ENCODE data around the gene MTA1. TPM values are rescaled to one million over a fixed set of nuclear protein-coding genes. Genes with fewer than 3 reads are reported as not detected.

The MTA1 gene
- total RNA-seq, 4 donors from 2014 or later: 49.0 to 94.2 (median 67.9) TPM

DNA sequence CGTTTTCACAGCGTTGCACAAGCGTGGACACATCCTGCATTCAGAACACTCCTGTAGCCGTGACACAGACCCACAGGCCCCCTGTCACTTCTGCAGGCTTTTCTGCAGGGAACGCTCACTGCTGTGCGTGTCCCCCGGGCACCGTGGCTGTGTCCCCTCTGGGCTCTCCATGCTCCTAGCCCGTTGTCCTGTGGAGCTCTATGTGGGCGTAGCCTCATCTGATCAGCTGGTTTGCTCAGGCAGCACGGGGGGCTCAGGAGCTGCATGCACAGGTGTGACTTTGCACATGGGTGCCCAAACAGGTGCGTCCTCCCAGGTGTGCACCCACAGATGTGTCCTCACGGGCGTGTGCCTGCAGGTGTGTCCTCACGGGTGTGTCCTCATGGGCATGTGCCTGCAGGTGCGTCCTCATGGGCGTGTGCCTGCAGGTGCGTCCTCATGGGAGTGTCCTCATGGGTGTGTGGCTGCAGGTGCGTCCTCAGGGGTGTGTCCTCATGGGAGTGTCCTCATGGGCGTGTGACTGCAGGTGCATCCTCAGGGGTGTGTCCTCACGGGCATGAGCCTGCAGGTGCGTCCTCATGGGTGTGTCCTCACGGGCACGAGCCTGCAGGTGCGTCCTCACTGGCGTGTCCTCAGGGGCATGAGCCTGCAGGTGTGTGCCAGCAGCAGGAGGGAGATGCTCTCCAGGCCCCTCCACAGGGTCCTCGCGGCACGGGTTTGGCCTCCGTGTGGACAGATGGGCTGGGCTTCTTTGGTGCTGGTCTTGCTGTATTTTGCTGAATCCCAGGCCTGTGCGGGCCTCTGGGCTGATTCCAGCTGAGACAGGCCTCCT is 17.5 kb downstream of the MTA1 start:
- Histone ChIP-seq H3K4me3 (no peak overlapping the region), H3K36me3 (peaks cover 0 to 39% (median 25%) of the 10 kb centered on the region in 4 donors), H3K27me3 (no peaks in the 10 kb centered on the region), H3K9me3 (no peaks in the 10 kb centered on the region), H3K27ac (replicated peaks in 1 of 4) (no peak overlapping the region), H3K4me1 (peaks cover 0 to 25% (median 8%) of the 10 kb centered on the region in 4 donors)
- TF ChIP-seq POLR2AphosphoS5 (IDR thresholded peaks at IDR 0.05): no peak
- TF ChIP-seq CTCF (IDR thresholded peaks at IDR 0.05): no peak
- no peak for TF ChIP-seq EP300 (IDR thresholded peaks at IDR 0.05)
- TF ChIP-seq POLR2A (IDR thresholded peaks at IDR 0.05; ENCODE audit: low read depth): no peak
- 93% methylated on average over 16 of the region's 31 CpGs for WGBS
- intact Hi-C loops (cut with DNase I): no loop called here
- no peak for DNase-seq (ENCODE audit: extremely low spot score)

GRCh38 chr14:105437723-105438500 is 18.3 kb downstream of the MTA1 start:
- DNase-seq (ENCODE audit: extremely low spot score): no peak
- intact Hi-C loops (cut with DNase I): no loop called here
- Histone ChIP-seq H3K9me3 (no peaks in the 10 kb centered on the region), H3K27ac (replicated peaks in 1 of 4) (no peak overlapping the region), H3K4me1 (peaks cover 0 to 25% (median 8%) of the 10 kb centered on the region in 4 donors), H3K27me3 (no peaks in the 10 kb centered on the region), H3K4me3 (no peak overlapping the region), H3K36me3 (peaks cover 0 to 47% (median 30%) of the 10 kb centered on the region in 4 donors)
- WGBS: 90% methylated on average over 6 of the region's 18 CpGs
- TF ChIP-seq CTCF (IDR thresholded peaks at IDR 0.05): no peak
- TF ChIP-seq POLR2A (IDR thresholded peaks at IDR 0.05; ENCODE audit: low read depth): no peak
- no peak for TF ChIP-seq EP300 (IDR thresholded peaks at IDR 0.05)
- no peak for TF ChIP-seq POLR2AphosphoS5 (IDR thresholded peaks at IDR 0.05)

GRCh38 chr14:105439179-105439578 is 19.6 kb downstream of the MTA1 start:
- no peaks in the 10 kb centered on the region for H3K9me3 ChIP-seq
- WGBS: 93% methylated on average over 11 of the region's 11 CpGs
- no peak overlapping the region for H3K27ac ChIP-seq (replicated peaks in 1 of 4)
- H3K4me3 ChIP-seq: no peak overlapping the region
- no peak for DNase-seq (ENCODE audit: extremely low spot score)
- H3K36me3 ChIP-seq: peaks cover 0 to 54% (median 33%) of the 10 kb centered on the region in 4 donors
- intact Hi-C loops (cut with DNase I): no loop called here
- H3K27me3 ChIP-seq: no peaks in the 10 kb centered on the region
- H3K4me1 ChIP-seq: peaks cover 0 to 25% (median 8%) of the 10 kb centered on the region in 4 donors
- TF ChIP-seq CTCF (IDR thresholded peaks at IDR 0.05) (no peak), POLR2AphosphoS5 (IDR thresholded peaks at IDR 0.05) (no peak), POLR2A (IDR thresholded peaks at IDR 0.05; ENCODE audit: low read depth) (no peak), EP300 (IDR thresholded peaks at IDR 0.05) (no peak)

GRCh38 chr14:105439710-105440553 is 20.3 kb downstream of the MTA1 start:
- TF ChIP-seq POLR2AphosphoS5 (IDR thresholded peaks at IDR 0.05): no peak
- no peak for TF ChIP-seq CTCF (IDR thresholded peaks at IDR 0.05)
- no peak for TF ChIP-seq POLR2A (IDR thresholded peaks at IDR 0.05; ENCODE audit: low read depth)
- no peak for TF ChIP-seq EP300 (IDR thresholded peaks at IDR 0.05)
- H3K9me3 ChIP-seq: no peaks in the 10 kb centered on the region
- no peak overlapping the region for H3K4me3 ChIP-seq
- intact Hi-C loops (cut with DNase I): no loop called here
- no peak overlapping the region for H3K27ac ChIP-seq (replicated peaks in 1 of 4)
- H3K27me3 ChIP-seq: no peaks in the 10 kb centered on the region
- no peak for DNase-seq (ENCODE audit: extremely low spot score)
- 83% methylated on average over 22 of the region's 33 CpGs for WGBS
- H3K36me3 ChIP-seq: peaks cover 0 to 54% (median 33%) of the 10 kb centered on the region in 4 donors
- H3K4me1 ChIP-seq: peaks cover 0 to 25% (median 8%) of the 10 kb centered on the region in 4 donors
